Measurements from ENCODE around the gene RAB39B.

- TF ChIP-seq CTCF (IDR thresholded peaks at IDR 0.05): no peak
- no peak for TF ChIP-seq POLR2A (IDR thresholded peaks at IDR 0.05)
Measured at GRCh38 chrX:155216940-155217440, 47.3 kb downstream of the RAB39B start.
